DOHH2 (cell line): ENCODE data around the gene PON2.

Source experiments
- H3F3A ChIP-seq: fragments of 200-600 bp; sonication (generic), shearing (Covaris generic); 2 replicates; pipeline ENCODE4 v1.6.0; 2016; ENCODE audit warnings: antibody characterized with exemption, mild to moderate bottlenecking; ENCODE audit not compliant: control insufficient read depth, insufficient read depth
- H3K27ac ChIP-seq: fragments of 200-600 bp; sonication (generic); 2 replicates; pipeline ENCODE4 v1.5.1; 2014; ENCODE audit warnings: low read depth, mild to moderate bottlenecking, low read length, moderate library complexity
- H3K27me3 ChIP-seq: fragments of 200-600 bp; sonication (generic); 2 replicates; pipeline ENCODE4 v1.6.1; 2014; ENCODE audit warnings: mild to moderate bottlenecking, low read length, mixed read lengths; ENCODE audit not compliant: control insufficient read depth
- H3K36me3 ChIP-seq: fragments of 200-600 bp; sonication (generic); 2 replicates; pipeline ENCODE4 v1.6.1; 2014; ENCODE audit warnings: mild to moderate bottlenecking, low read length, moderate library complexity, mixed read lengths; ENCODE audit not compliant: control insufficient read depth
- H3K4me1 ChIP-seq: fragments of 200-600 bp; sonication (generic); 2 replicates; pipeline ENCODE4 v1.6.1; 2014; ENCODE audit warnings: mild to moderate bottlenecking, low read length, mixed read lengths; ENCODE audit not compliant: control insufficient read depth
- H3K4me2 ChIP-seq: fragments of 200-600 bp; sonication (generic); 2 replicates; pipeline ENCODE4 v1.6.0; 2014; ENCODE audit warnings: mild to moderate bottlenecking, low read length, moderate library complexity
- H3K4me3 ChIP-seq: fragments of 200-600 bp; sonication (generic); 2 replicates; pipeline ENCODE4 v1.5.1; 2014; ENCODE audit warnings: mild to moderate bottlenecking, low read length, mixed read lengths
- H3K79me2 ChIP-seq: fragments of 200-600 bp; sonication (generic); 2 replicates; pipeline ENCODE4 v1.6.1; 2014; ENCODE audit warnings: mild to moderate bottlenecking, low read length, mixed read lengths; ENCODE audit not compliant: control insufficient read depth
- H3K9me2 ChIP-seq: fragments of 200-600 bp; sonication (generic); replicated peaks from 2 replicates; pipeline ENCODE4 v1.6.1; 2014; ENCODE audit warnings: mild to moderate bottlenecking, low read length, mixed read lengths; ENCODE audit not compliant: control insufficient read depth
- H3K9me3 ChIP-seq: fragments of 200-600 bp; sonication (generic); 2 replicates; pipeline ENCODE4 v1.6.1; 2014; ENCODE audit warnings: antibody characterized with exemption, low read length, mixed read lengths; ENCODE audit not compliant: control insufficient read depth, insufficient read depth
- H4K20me1 ChIP-seq: fragments of 200-600 bp; sonication (generic); 2 replicates; pipeline ENCODE4 v1.6.0; 2014; ENCODE audit warnings: low read depth, mild to moderate bottlenecking, antibody characterized with exemption, low read length, moderate library complexity; ENCODE audit not compliant: control insufficient read depth, insufficient read depth
- CTCF ChIP-seq: fragments of 200-600 bp; sonication (generic); IDR thresholded peaks from one replicate; pipeline ENCODE4 v1.5.1; 2014; ENCODE audit warnings: antibody characterized with exemption, mild to moderate bottlenecking, low read depth, low read length; ENCODE audit not compliant: poor library complexity, severe bottlenecking
- EZH2phosphoT487 ChIP-seq: fragments of 200-600 bp; sonication (generic); IDR thresholded peaks from 2 replicates; pipeline ENCODE4 v1.6.1; 2017; ENCODE audit warnings: borderline replicate concordance, mild to moderate bottlenecking, antibody characterized with exemption, low read length, moderate library complexity, mixed read lengths

Gene PON2

GRCh38 chr7:95440394-95441038 lies 5.7 kb upstream of the PON2 start:
- no peak overlapping the region for H3K27ac ChIP-seq
- no peaks in the 10 kb centered on the region for H3K79me2 ChIP-seq
- H3K4me3 ChIP-seq = no peak overlapping the region
- H3F3A ChIP-seq = no peaks in the 10 kb centered on the region
- H3K9me2 ChIP-seq = no peaks in the 10 kb centered on the region
- TF ChIP-seq EZH2phosphoT487 (no peak), CTCF (no peak)
- no peaks in the 10 kb centered on the region for H3K27me3 ChIP-seq
- H3K36me3 ChIP-seq = no peaks in the 10 kb centered on the region
- no peaks in the 10 kb centered on the region for H3K9me3 ChIP-seq
- H3K4me1 ChIP-seq = no peaks in the 10 kb centered on the region
- H3K4me2 ChIP-seq = no peak overlapping the region
- H4K20me1 ChIP-seq = no peaks in the 10 kb centered on the region

DNA sequence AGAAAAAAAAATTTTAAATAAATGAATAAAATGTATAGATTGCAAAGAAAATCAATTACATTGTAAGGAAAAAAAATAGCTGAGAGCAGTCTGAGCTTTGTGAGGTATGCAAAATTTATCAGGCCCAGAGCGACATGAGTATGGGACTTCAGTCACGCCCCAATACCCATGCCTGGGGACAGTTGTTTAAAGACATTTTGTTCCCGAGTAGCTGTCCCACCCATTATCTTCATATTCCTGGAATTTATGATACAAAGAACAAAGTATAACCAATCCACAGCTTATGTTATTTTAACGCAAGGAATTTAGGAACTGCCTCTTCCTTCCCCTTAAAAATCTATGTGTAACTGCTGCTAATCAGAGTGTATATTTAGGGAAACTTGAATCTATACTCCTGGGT lies 1.6 kb upstream of the PON2 start:
- no peak for TF ChIP-seq EZH2phosphoT487
- TF ChIP-seq CTCF = no peak
- Histone ChIP-seq H4K20me1 (no peaks in the 10 kb centered on the region), H3K79me2 (no peaks in the 10 kb centered on the region), H3K27me3 (no peaks in the 10 kb centered on the region), H3K4me2 (no peak overlapping the region), H3K27ac (no peak overlapping the region), H3K4me1 (no peaks in the 10 kb centered on the region), H3K36me3 (no peaks in the 10 kb centered on the region), H3F3A (no peaks in the 10 kb centered on the region), H3K9me3 (no peaks in the 10 kb centered on the region), H3K4me3 (no peak overlapping the region), H3K9me2 (no peaks in the 10 kb centered on the region)

DNA sequence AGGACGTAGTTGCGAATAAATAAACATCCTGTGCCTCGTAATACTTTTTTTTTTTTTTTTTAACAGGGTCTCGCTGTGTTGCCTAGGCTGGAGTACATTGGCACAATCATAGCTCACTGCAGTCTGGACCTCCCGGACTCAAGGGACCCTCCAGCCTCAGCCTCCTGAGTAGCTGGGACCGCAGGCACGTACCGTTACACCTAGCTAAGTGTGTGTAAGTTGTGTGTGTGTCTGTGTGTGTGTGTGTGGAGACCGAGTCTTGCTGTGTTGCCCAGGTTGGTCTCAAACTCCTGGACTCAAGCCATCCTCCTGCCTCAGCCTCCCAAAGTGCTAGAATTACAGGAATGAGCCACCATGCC lies 573 bp upstream of the PON2 start:
- Histone ChIP-seq H3K79me2 (no peaks in the 10 kb centered on the region), H3K9me2 (no peaks in the 10 kb centered on the region), H3K4me1 (no peaks in the 10 kb centered on the region), H3K4me2 (no peak overlapping the region), H3K27ac (no peak overlapping the region), H3K36me3 (no peaks in the 10 kb centered on the region), H3F3A (no peaks in the 10 kb centered on the region), H3K9me3 (no peaks in the 10 kb centered on the region), H3K27me3 (no peaks in the 10 kb centered on the region), H3K4me3 (no peak overlapping the region), H4K20me1 (no peaks in the 10 kb centered on the region)
- no peak for TF ChIP-seq CTCF
- no peak for TF ChIP-seq EZH2phosphoT487
